ENCODE measurements around the gene ROCK2. TPM values are rescaled to one million over a fixed set of nuclear protein-coding genes. Genes with fewer than 3 reads are reported as not detected.
A peak's percentile ranks its signal among the peaks of the same experiment; 100 is the strongest.

The ROCK2 gene
- total and polyA plus RNA-seq, 9 of the 15 experiments (the other 6 are each of a cell fraction or from before 2014, with no cell fraction given), result 4.9 to 30.6 (median 14.3) TPM

DNA sequence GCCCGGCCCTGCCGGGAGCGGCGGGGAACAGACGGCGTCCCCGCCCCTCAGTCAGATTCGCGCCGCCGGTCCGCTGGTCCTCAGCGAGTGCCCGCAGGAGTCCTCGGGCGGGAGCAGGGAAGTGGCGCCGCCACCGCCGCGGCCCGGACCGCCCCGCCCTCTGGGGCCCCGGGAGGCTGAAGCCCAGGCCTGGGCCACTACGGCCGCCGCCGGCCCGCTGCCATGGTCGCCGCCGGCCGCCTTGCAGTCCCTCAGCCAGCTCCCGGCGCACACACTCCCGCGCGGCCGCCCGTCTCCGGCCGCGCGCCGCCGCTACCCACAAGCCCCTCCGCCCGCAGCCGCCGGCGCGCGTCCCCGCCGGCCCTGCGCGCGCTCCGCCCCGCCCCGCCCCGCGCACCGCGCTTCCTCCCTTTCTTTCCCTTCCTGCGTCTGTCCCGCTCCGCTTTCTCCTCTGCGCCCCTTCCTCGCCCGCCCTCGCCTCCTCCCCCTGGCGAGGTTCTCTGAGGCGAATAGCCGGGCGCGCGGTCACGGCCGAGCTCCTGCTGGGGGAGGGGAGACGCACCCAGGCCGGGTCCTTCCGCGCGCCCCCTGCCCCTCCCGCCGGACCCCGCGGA is at the start of gene ROCK2 (continued):
- peak; percentile 54; the same call in 1 of the 2 replicates for TF ChIP-seq ELF1 (tag; IDR thresholded peaks at IDR 0.05)
- TF ChIP-seq GABPB2 (CRISPR knock-in tag; conservative IDR thresholded peaks at IDR 0.05), result no peak
- TF ChIP-seq COPS2 (conservative IDR thresholded peaks at IDR 0.05), result no peak
- TF ChIP-seq STAG1 (CRISPR knock-in tag; IDR thresholded peaks at IDR 0.05; ENCODE audit: borderline replicate concordance), result no peak
- TF ChIP-seq, protein P1, sequence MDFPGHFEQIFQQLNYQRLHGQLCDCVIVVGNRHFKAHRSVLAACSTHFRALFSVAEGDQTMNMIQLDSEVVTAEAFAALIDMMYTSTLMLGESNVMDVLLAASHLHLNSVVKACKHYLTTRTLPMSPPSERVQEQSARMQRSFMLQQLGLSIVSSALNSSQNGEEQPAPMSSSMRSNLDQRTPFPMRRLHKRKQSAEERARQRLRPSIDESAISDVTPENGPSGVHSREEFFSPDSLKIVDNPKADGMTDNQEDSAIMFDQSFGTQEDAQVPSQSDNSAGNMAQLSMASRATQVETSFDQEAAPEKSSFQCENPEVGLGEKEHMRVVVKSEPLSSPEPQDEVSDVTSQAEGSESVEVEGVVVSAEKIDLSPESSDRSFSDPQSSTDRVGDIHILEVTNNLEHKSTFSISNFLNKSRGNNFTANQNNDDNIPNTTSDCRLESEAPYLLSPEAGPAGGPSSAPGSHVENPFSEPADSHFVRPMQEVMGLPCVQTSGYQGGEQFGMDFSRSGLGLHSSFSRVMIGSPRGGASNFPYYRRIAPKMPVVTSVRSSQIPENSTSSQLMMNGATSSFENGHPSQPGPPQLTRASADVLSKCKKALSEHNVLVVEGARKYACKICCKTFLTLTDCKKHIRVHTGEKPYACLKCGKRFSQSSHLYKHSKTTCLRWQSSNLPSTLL (IDR thresholded peaks at IDR 0.05), result no peak
- TF ChIP-seq ZNF134 (CRISPR knock-in tag; conservative IDR thresholded peaks at IDR 0.05), result no peak
- TF ChIP-seq, protein P2, sequence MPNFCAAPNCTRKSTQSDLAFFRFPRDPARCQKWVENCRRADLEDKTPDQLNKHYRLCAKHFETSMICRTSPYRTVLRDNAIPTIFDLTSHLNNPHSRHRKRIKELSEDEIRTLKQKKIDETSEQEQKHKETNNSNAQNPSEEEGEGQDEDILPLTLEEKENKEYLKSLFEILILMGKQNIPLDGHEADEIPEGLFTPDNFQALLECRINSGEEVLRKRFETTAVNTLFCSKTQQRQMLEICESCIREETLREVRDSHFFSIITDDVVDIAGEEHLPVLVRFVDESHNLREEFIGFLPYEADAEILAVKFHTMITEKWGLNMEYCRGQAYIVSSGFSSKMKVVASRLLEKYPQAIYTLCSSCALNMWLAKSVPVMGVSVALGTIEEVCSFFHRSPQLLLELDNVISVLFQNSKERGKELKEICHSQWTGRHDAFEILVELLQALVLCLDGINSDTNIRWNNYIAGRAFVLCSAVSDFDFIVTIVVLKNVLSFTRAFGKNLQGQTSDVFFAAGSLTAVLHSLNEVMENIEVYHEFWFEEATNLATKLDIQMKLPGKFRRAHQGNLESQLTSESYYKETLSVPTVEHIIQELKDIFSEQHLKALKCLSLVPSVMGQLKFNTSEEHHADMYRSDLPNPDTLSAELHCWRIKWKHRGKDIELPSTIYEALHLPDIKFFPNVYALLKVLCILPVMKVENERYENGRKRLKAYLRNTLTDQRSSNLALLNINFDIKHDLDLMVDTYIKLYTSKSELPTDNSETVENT (CRISPR knock-in tag; IDR thresholded peaks at IDR 0.05), result 0 out of 2 replicates have a peak, but pooled peaks have one; percentile 30
- no peak for TF ChIP-seq PPARD (CRISPR knock-in tag; IDR thresholded peaks at IDR 0.05)
- peak; percentile 36 for TF ChIP-seq KDM5B (IDR thresholded peaks at IDR 0.05; ENCODE audit: insufficient replicate concordance, low read depth, low read length)
- TF ChIP-seq SNRNP70 (optimal IDR thresholded peaks at IDR 0.05; ENCODE audit: low read depth, low read length), result no peak
- peak; percentile 69 for TF ChIP-seq HNRNPLL (IDR thresholded peaks at IDR 0.05; ENCODE audit: low read depth, low read length, poor library complexity, severe bottlenecking)
- peak; percentile 80; the same call in 1 of the 2 replicates for TF ChIP-seq GABPA (tag; conservative IDR thresholded peaks at IDR 0.05; ENCODE audit: low read depth)
- peak in 1 of 2 experiments; percentile 68; a peak in 3 of 4 replicates for TF ChIP-seq NONO (IDR thresholded peaks at IDR 0.05; ENCODE audit: low read depth in 2 of 2, low read length in 1 of 2)
- TF ChIP-seq SPI1 (IDR thresholded peaks at IDR 0.05; ENCODE audit: borderline replicate concordance, low read depth, low read length), result peak; percentile 78
- TF ChIP-seq CXXC5 (CRISPR knock-in tag; IDR thresholded peaks at IDR 0.05), result peak; percentile 86; the same call in 1 of the 2 replicates
- TF ChIP-seq PTTG1 (tag; IDR thresholded peaks at IDR 0.05; ENCODE audit: low read depth), result no peak
- no peak for TF ChIP-seq FOSL1 (tag; conservative IDR thresholded peaks at IDR 0.05)
- TF ChIP-seq, protein P3, sequence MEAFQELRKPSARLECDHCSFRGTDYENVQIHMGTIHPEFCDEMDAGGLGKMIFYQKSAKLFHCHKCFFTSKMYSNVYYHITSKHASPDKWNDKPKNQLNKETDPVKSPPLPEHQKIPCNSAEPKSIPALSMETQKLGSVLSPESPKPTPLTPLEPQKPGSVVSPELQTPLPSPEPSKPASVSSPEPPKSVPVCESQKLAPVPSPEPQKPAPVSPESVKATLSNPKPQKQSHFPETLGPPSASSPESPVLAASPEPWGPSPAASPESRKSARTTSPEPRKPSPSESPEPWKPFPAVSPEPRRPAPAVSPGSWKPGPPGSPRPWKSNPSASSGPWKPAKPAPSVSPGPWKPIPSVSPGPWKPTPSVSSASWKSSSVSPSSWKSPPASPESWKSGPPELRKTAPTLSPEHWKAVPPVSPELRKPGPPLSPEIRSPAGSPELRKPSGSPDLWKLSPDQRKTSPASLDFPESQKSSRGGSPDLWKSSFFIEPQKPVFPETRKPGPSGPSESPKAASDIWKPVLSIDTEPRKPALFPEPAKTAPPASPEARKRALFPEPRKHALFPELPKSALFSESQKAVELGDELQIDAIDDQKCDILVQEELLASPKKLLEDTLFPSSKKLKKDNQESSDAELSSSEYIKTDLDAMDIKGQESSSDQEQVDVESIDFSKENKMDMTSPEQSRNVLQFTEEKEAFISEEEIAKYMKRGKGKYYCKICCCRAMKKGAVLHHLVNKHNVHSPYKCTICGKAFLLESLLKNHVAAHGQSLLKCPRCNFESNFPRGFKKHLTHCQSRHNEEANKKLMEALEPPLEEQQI (IDR thresholded peaks at IDR 0.05), result no peak
- no peak for TF ChIP-seq HDAC8 (tag; IDR thresholded peaks at IDR 0.05)
- no peak for TF ChIP-seq CBFB (CRISPR knock-in tag; IDR thresholded peaks at IDR 0.05)
- TF ChIP-seq ZNF766 (CRISPR knock-in tag; conservative IDR thresholded peaks at IDR 0.05), result peak; percentile 64; the same call in 1 of the 2 replicates
- no peak for TF ChIP-seq ZNF24 (IDR thresholded peaks at IDR 0.05)
- TF ChIP-seq EP300 (IDR thresholded peaks at IDR 0.05; ENCODE audit: low read length), result no peak
